Subcutaneous adipose tissue (tissue), 4 donors: ENCODE measurements around the gene STK39. TPM values are rescaled to one million over a fixed set of nuclear protein-coding genes. Genes with fewer than 3 reads are reported as not detected.

ENCODE experiments used
- CTCF ChIP-seq: fragments of 450-650 bp; IDR thresholded peaks from one replicate; pipeline ENCODE4 v1.5.1; 2016; ENCODE audit warnings: low read depth, mild to moderate bottlenecking, control low read depth, antibody characterized with exemption, moderate library complexity
- small RNA-seq: library from RNA; depleted of rRNA; stranded (forward); fragments of <200 nt; gene quantifications from one replicate; pipeline ENCODE3, GENCODE V24; 2016
- total RNA-seq, 4 donors: library from RNA; depleted of rRNA; stranded (reverse); fragments of >200 nt; gene quantifications; one replicate each; pipeline ENCODE4 v1.1.0, GENCODE V29; 2016

The STK39 gene
- total RNA-seq, 4 donors from 2014 or later, result 40.1 to 68.6 (median 56.5) TPM

- TF ChIP-seq CTCF, result no peak
Observed at GRCh38 chr2:167924556-167924955, 322.8 kb downstream of the STK39 start.

- TF ChIP-seq CTCF, result no peak
Observed at GRCh38 chr2:167916756-167917155, 330.6 kb downstream of the STK39 start.

GRCh38 chr2:167914969-167915368, 332.4 kb downstream of the STK39 start:
- TF ChIP-seq CTCF, result no peak

GRCh38 chr2:167908786-167909185, 338.6 kb downstream of the STK39 start:
- TF ChIP-seq CTCF, result no peak

GRCh38 chr2:167905668-167906067, 341.7 kb downstream of the STK39 start:
- no peak for TF ChIP-seq CTCF

Small RNA genes within 50 kb of the gene (small RNA-seq; reads per million reads assigned to genes)
- gene AC067940.1, result not detected

Other genes starting within 250 kb of the STK39 start
- gene CERS6, start 208.7 kb upstream of the STK39 start, total RNA-seq, result 10 to 100 TPM; 51.7 to 77.1 (median 59.3) TPM